ENCODE results near the gene SNAP47.

SNAP47 gene

GRCh38 chr1:227785094-227785804 lies 50.0 kb downstream of the SNAP47 start:
- TF ChIP-seq MAX (IDR thresholded peaks at IDR 0.05) = no peak

- TF ChIP-seq FOXM1 (IDR thresholded peaks at IDR 0.05; ENCODE audit: borderline replicate concordance, low read depth) (no peak), TCF12 (IDR thresholded peaks at IDR 0.05; ENCODE audit: low read depth) (no peak), CREB1 (IDR thresholded peaks at IDR 0.05; ENCODE audit: low read depth) (no peak), CEBPB (IDR thresholded peaks at IDR 0.05) (no peak), TEAD4 (IDR thresholded peaks at IDR 0.05) (no peak), EP300 (IDR thresholded peaks at IDR 0.05; ENCODE audit: borderline replicate concordance) (no peak), RAD21 (IDR thresholded peaks at IDR 0.05; ENCODE audit: low read depth) (no peak), EGR1 (IDR thresholded peaks at IDR 0.05) (no peak), MAX (IDR thresholded peaks at IDR 0.05) (no peak), TAF1 (IDR thresholded peaks at IDR 0.05; ENCODE audit: low read depth) (no peak), USF1 (IDR thresholded peaks at IDR 0.05) (no peak), NFIC (IDR thresholded peaks at IDR 0.05) (no peak), YY1 (IDR thresholded peaks at IDR 0.05; ENCODE audit: low read depth) (no peak), ZBTB7A (IDR thresholded peaks at IDR 0.05; ENCODE audit: low read depth) (no peak)
- TF ChIP-seq, protein P1, sequence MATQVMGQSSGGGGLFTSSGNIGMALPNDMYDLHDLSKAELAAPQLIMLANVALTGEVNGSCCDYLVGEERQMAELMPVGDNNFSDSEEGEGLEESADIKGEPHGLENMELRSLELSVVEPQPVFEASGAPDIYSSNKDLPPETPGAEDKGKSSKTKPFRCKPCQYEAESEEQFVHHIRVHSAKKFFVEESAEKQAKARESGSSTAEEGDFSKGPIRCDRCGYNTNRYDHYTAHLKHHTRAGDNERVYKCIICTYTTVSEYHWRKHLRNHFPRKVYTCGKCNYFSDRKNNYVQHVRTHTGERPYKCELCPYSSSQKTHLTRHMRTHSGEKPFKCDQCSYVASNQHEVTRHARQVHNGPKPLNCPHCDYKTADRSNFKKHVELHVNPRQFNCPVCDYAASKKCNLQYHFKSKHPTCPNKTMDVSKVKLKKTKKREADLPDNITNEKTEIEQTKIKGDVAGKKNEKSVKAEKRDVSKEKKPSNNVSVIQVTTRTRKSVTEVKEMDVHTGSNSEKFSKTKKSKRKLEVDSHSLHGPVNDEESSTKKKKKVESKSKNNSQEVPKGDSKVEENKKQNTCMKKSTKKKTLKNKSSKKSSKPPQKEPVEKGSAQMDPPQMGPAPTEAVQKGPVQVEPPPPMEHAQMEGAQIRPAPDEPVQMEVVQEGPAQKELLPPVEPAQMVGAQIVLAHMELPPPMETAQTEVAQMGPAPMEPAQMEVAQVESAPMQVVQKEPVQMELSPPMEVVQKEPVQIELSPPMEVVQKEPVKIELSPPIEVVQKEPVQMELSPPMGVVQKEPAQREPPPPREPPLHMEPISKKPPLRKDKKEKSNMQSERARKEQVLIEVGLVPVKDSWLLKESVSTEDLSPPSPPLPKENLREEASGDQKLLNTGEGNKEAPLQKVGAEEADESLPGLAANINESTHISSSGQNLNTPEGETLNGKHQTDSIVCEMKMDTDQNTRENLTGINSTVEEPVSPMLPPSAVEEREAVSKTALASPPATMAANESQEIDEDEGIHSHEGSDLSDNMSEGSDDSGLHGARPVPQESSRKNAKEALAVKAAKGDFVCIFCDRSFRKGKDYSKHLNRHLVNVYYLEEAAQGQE (IDR thresholded peaks at IDR 0.05; ENCODE audit: low read depth) = no peak
These were observed 50.8 kb downstream of the SNAP47 start for GRCh38 chr1:227785805-227786671.

DNA sequence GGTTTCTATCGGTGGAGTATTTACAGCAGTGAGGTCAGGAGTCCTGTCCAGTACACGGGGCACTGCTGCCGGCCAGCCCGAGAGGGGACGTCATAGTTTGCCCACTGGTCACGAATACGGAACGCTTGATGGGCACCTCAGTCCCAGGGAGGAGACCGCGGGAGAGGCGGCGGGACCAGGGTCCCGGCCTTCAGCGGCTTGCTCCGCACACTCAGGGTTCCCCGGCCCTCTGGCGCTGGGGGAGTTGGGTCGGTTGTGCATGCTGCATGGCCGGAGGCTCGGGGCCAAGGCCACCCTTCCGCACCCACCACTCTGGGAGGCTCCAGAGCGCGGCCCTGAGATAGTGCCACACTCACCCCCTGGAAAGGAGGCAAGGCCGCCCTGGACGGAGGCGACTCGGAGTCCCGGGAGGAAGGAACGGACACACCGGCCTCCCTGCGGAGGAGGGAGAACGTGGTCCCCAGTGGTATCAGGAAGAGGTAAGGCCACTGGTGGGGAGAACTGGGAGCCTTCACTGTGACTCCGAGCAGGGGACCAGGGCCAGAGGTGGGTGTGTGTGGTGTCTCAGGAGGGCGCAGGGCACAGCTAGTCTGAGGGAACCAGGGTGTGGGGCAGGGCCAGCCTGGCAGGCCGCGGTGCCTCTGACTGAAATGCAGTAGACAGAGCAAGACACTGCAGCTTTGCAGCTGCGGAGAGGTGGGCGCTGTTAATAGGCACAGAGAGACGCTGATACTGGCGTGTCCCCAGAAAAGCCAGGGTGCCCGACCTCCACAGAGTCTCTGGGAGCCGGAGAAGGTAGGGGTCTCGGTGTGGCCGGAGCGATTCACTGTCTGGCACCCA lies 51.7 kb downstream of the SNAP47 start:
- TF ChIP-seq TCF12 (IDR thresholded peaks at IDR 0.05; ENCODE audit: low read depth) (no peak), MAX (IDR thresholded peaks at IDR 0.05) (no peak), YY1 (IDR thresholded peaks at IDR 0.05; ENCODE audit: low read depth) (no peak), EP300 (IDR thresholded peaks at IDR 0.05; ENCODE audit: borderline replicate concordance) (no peak), TEAD4 (IDR thresholded peaks at IDR 0.05) (no peak), CREB1 (IDR thresholded peaks at IDR 0.05; ENCODE audit: low read depth) (no peak), FOXM1 (IDR thresholded peaks at IDR 0.05; ENCODE audit: borderline replicate concordance, low read depth) (no peak), USF1 (IDR thresholded peaks at IDR 0.05) (no peak), ZBTB7A (IDR thresholded peaks at IDR 0.05; ENCODE audit: low read depth) (no peak), NFIC (IDR thresholded peaks at IDR 0.05) (no peak), RAD21 (IDR thresholded peaks at IDR 0.05; ENCODE audit: low read depth) (no peak), EGR1 (IDR thresholded peaks at IDR 0.05) (no peak), CEBPB (IDR thresholded peaks at IDR 0.05) (no peak), TAF1 (IDR thresholded peaks at IDR 0.05; ENCODE audit: low read depth) (no peak)
- TF ChIP-seq, protein P1 (IDR thresholded peaks at IDR 0.05; ENCODE audit: low read depth) = no peak

- TF ChIP-seq YY1 (IDR thresholded peaks at IDR 0.05; ENCODE audit: low read depth) (no peak), TAF1 (IDR thresholded peaks at IDR 0.05; ENCODE audit: low read depth) (peak; percentile 90), CREB1 (IDR thresholded peaks at IDR 0.05; ENCODE audit: low read depth) (0 out of 2 replicates have a peak, but pooled peaks have one; percentile 34), RAD21 (IDR thresholded peaks at IDR 0.05; ENCODE audit: low read depth) (0 out of 2 replicates have a peak, but pooled peaks have one; percentile 13), TEAD4 (IDR thresholded peaks at IDR 0.05) (0 out of 2 replicates have a peak, but pooled peaks have one; percentile 10), MAX (IDR thresholded peaks at IDR 0.05) (peak; percentile 86), TCF12 (IDR thresholded peaks at IDR 0.05; ENCODE audit: low read depth) (peak; percentile 45; the same call in 1 of the 2 replicates), EGR1 (IDR thresholded peaks at IDR 0.05) (no peak; the same call in 1 of the 2 replicates)
- TF ChIP-seq, protein P1 (IDR thresholded peaks at IDR 0.05; ENCODE audit: low read depth) = no peak
These were observed 52.5 kb downstream of the SNAP47 start for GRCh38 chr1:227787513-227788270.
